Endothelial cell (in vitro differentiated cells): Measurements from ENCODE around the gene MSH6. TPM values are rescaled to one million over a fixed set of nuclear protein-coding genes. Genes with fewer than 3 reads are reported as not detected.

Experiments used
- DNase-seq: peaks from one replicate; pipeline ENCODE4 v3.0.0; 2021; ENCODE audit warnings: low spot score
- H3K27ac Mint-ChIP-seq: one replicate; pipeline ENCODE4 v1.8.0; 2021; ENCODE audit warnings: mixed read lengths, inconsistent platforms; ENCODE audit not compliant: unreplicated experiment
- H3K27me3 Mint-ChIP-seq: one replicate; pipeline ENCODE4 v1.8.0; 2021; ENCODE audit warnings: mild to moderate bottlenecking, moderate library complexity, mixed read lengths, inconsistent platforms; ENCODE audit not compliant: unreplicated experiment
- H3K36me3 Mint-ChIP-seq: one replicate; pipeline ENCODE4 v1.8.0; 2021; ENCODE audit warnings: mild to moderate bottlenecking, low read depth, mixed read lengths, inconsistent platforms; ENCODE audit not compliant: unreplicated experiment
- H3K4me1 Mint-ChIP-seq: one replicate; pipeline ENCODE4 v1.8.0; 2021; ENCODE audit warnings: mild to moderate bottlenecking, mixed read lengths, inconsistent platforms; ENCODE audit not compliant: unreplicated experiment
- H3K4me3 Mint-ChIP-seq: one replicate; pipeline ENCODE4 v1.8.0; 2021; ENCODE audit warnings: mild to moderate bottlenecking, mixed read lengths, inconsistent platforms; ENCODE audit not compliant: unreplicated experiment
- H3K9me3 Mint-ChIP-seq: one replicate; pipeline ENCODE4 v1.8.0; 2021; ENCODE audit warnings: mixed read lengths, inconsistent platforms; ENCODE audit not compliant: unreplicated experiment
- total RNA-seq: library from RNA; stranded (reverse); fragmentation: NEBNext Ultra II Directional; extraction: Animal tissue kit (Norgen Biotek cat#: 25700); gene quantifications from one replicate; pipeline ENCODE4 v1.2.1, GENCODE V29; 2021; ENCODE audit not compliant: unreplicated experiment
- TF ChIP-seq, protein P1 (sequence below): fragments of 200-600 bp; sonication (generic); IDR thresholded peaks from one replicate; pipeline ENCODE4 v1.5.0; 2021; ENCODE audit warnings: antibody characterized with exemption; ENCODE audit not compliant: unreplicated experiment

MSH6 gene
- total RNA-seq, 1 donor from 2014 or later: 82.0 TPM

DNA sequence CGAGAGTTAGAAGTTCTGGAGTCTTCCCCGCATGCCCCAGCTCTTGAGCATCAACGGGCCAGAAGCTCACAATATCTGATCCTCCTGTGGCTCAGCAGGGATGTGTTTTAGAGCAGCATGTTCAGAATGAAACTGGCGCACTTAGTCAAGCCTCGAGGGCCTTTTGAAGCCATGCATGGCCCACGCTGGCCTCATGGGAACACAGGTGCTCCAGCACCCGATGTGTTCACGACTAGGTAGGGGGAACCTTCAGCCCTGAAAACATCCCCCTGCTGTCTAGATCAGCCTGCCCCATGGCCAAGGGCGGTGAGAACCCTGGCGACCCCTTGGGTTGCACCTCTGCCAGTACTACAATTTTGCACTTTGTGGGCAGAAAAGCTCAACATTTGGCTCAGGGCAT is 32.8 kb downstream of the MSH6 start:
- Mint-ChIP-seq H3K9me3 (no peaks in the 10 kb centered on the region), H3K36me3 (peaks cover 70% of the 10 kb centered on the region), H3K27me3 (no peaks in the 10 kb centered on the region), H3K4me1 (no peaks in the 10 kb centered on the region), H3K27ac (no peak overlapping the region), H3K4me3 (no peak overlapping the region)
- DNase-seq: no peak
- TF ChIP-seq, protein P1, sequence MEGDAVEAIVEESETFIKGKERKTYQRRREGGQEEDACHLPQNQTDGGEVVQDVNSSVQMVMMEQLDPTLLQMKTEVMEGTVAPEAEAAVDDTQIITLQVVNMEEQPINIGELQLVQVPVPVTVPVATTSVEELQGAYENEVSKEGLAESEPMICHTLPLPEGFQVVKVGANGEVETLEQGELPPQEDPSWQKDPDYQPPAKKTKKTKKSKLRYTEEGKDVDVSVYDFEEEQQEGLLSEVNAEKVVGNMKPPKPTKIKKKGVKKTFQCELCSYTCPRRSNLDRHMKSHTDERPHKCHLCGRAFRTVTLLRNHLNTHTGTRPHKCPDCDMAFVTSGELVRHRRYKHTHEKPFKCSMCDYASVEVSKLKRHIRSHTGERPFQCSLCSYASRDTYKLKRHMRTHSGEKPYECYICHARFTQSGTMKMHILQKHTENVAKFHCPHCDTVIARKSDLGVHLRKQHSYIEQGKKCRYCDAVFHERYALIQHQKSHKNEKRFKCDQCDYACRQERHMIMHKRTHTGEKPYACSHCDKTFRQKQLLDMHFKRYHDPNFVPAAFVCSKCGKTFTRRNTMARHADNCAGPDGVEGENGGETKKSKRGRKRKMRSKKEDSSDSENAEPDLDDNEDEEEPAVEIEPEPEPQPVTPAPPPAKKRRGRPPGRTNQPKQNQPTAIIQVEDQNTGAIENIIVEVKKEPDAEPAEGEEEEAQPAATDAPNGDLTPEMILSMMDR: no peak

DNA sequence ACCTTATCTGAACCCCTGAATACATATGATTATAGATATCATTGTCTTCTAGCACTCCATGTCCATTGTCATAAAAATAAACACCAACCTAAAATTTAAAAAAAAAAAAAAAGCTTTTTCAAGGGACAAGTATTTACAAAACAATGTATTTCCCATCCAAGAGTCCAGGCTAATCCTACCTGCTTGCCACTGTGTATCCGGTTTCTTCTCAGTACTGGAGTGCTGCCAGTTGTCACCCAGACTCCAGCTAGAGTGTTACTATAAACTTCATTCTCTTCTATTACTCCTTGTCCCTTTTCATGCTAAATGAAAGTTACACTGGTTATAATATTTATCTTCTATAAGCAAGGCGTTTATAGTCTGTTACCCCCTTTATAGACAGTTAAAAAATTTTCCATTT is 35.8 kb downstream of the MSH6 start:
- peaks cover 47% of the 10 kb centered on the region for H3K36me3 Mint-ChIP-seq

DNA sequence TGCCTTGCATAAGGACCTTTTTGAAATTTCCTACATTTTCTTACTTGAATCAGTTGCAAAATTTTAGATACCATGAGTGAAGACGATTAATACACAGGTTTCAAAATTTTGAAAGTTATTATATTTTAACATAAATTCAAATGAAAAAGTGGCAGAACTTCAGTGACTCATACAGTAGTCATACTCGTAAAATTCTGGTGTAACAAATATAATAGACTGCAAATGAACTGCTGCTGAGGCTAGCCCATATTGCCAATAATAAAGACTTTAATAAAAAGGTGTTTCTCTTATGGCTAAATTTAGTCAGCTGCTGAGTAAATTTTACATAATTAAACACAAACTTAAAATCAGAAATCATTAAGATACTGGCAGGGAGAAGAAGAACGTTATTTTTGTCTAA is 36.9 kb downstream of the MSH6 start:
- Mint-ChIP-seq H3K9me3 (no peaks in the 10 kb centered on the region), H3K27me3 (no peaks in the 10 kb centered on the region), H3K36me3 (peaks cover 41% of the 10 kb centered on the region), H3K4me3 (no peak overlapping the region), H3K4me1 (no peaks in the 10 kb centered on the region), H3K27ac (no peak overlapping the region)
- DNase-seq: no peak
- TF ChIP-seq, protein P1: no peak

More for the DNA sequence above, 35.8 kb downstream of the MSH6 start:
- Mint-ChIP-seq H3K27ac (no peak overlapping the region), H3K4me1 (no peaks in the 10 kb centered on the region), H3K4me3 (no peak overlapping the region), H3K27me3 (no peaks in the 10 kb centered on the region), H3K9me3 (no peaks in the 10 kb centered on the region)
- TF ChIP-seq, protein P1: no peak
- no peak for DNase-seq

DNA sequence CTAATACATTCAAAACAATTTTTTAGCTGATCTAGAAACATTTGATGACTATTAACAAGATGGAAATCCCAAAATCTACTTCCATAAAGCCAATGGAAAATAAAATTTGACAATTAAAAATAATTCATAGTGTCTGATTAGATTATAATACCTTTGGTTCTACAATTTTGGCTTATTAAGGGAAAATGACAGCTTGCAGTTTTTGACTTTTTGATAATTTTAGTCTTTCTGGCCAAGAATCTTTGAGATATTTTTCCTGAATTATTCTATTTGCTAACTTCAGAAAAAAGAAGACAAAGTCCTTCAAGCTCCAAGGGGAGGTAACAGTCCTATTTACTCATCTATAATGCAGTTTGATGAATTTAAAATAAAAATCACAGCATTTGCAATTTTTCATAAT is 39.6 kb downstream of the MSH6 start:
- no peak overlapping the region for H3K27ac Mint-ChIP-seq
- no peak overlapping the region for H3K4me3 Mint-ChIP-seq
- H3K4me1 Mint-ChIP-seq: no peaks in the 10 kb centered on the region
- no peaks in the 10 kb centered on the region for H3K9me3 Mint-ChIP-seq
- DNase-seq: no peak
- TF ChIP-seq, protein P1: no peak
- H3K27me3 Mint-ChIP-seq: no peaks in the 10 kb centered on the region
- H3K36me3 Mint-ChIP-seq: peaks cover 26% of the 10 kb centered on the region

DNA sequence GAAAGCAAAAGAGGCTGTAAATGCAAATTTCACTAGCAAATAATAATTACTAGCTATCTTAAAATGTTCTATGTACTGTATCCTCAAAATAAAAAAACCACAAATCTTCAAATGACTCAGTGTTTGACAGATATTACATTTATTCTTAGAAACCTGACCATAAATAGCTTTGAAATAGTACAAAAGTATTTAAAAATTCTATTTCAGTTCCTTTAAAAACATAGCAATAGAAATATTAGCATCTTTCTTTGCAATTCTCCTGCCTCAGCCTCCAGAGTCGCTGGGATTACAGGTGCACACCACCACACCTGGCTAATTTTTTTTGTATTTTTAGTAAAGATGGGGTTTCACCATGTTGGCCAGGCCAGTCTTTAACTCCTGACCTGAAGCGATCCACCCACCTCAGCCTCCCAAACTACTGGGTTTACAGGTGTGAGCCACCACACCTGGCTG is 50.6 kb downstream of the MSH6 start:
- DNase-seq: no peak
- no peaks in the 10 kb centered on the region for H3K9me3 Mint-ChIP-seq
- TF ChIP-seq, protein P1: no peak
- no peaks in the 10 kb centered on the region for H3K4me1 Mint-ChIP-seq
- peaks cover 17% of the 10 kb centered on the region for H3K36me3 Mint-ChIP-seq
- H3K4me3 Mint-ChIP-seq: no peak overlapping the region
- no peak overlapping the region for H3K27ac Mint-ChIP-seq
- no peaks in the 10 kb centered on the region for H3K27me3 Mint-ChIP-seq
